GM12878 (cell line): ENCODE data around the gene VPS26A. TPM values are rescaled to one million over a fixed set of nuclear protein-coding genes. Genes with fewer than 3 reads are reported as not detected.

ENCODE experiments used
- BACH1 ChIP-seq: fragments of 450-650 bp; IDR thresholded peaks from 2 replicates; pipeline ENCODE4 v1.6.1; 2017; ENCODE audit warnings: mild to moderate bottlenecking, borderline replicate concordance
- CEBPZ ChIP-seq: fragments of 150-350 bp; IDR thresholded peaks from 2 replicates; pipeline ENCODE4 v1.6.1; 2016; ENCODE audit warnings: low read depth, low read length
- CREM ChIP-seq: IDR thresholded peaks from 2 replicates; pipeline ENCODE4 v1.6.1; 2014; ENCODE audit warnings: antibody characterized with exemption, low read depth
- CUX1 ChIP-seq: IDR thresholded peaks from 2 replicates; pipeline ENCODE4 v1.6.1; 2012; ENCODE audit warnings: improper control_type of control experiment, low read depth, low read length; ENCODE audit not compliant: insufficient replicate concordance
- IKZF1 ChIP-seq: fragments of 450-650 bp; conservative IDR thresholded peaks from 2 replicates; pipeline ENCODE4 v1.6.1; 2017; ENCODE audit warnings: antibody characterized with exemption, mild to moderate bottlenecking
- NRF1 ChIP-seq: conservative IDR thresholded peaks from 2 replicates; pipeline ENCODE4 v1.6.1; 2011; ENCODE audit warnings: mild to moderate bottlenecking, low read depth, low read length, improper control_type of control experiment
- POU2F2 ChIP-seq: IDR thresholded peaks from 3 replicates; pipeline ENCODE4 v1.6.1; 2011; ENCODE audit warnings: low read depth, mild to moderate bottlenecking, low read length, borderline replicate concordance
- RAD21 ChIP-seq: IDR thresholded peaks from 2 replicates; pipeline ENCODE4 v1.6.1; 2011; ENCODE audit warnings: mild to moderate bottlenecking, low read depth, low read length, moderate library complexity; ENCODE audit not compliant: insufficient read depth
- STAT3 ChIP-seq: IDR thresholded peaks from 2 replicates; pipeline ENCODE4 v1.6.1; 2011; ENCODE audit warnings: low read depth, low read length, improper control_type of control experiment
- SUZ12 ChIP-seq: fragments of 200-600 bp; sonication (generic); IDR thresholded peaks from one replicate; pipeline ENCODE4 v1.6.1; 2018; ENCODE audit warnings: antibody characterized with exemption, mild to moderate bottlenecking; ENCODE audit not compliant: unreplicated experiment
- TCF3 ChIP-seq: IDR thresholded peaks from 2 replicates; pipeline ENCODE4 v1.6.1; 2012; ENCODE audit warnings: low read depth, mild to moderate bottlenecking, low read length, borderline replicate concordance; ENCODE audit not compliant: insufficient read depth
- YBX1 ChIP-seq: fragments of 450-650 bp; IDR thresholded peaks from 2 replicates; pipeline ENCODE4 v1.6.1; 2016; ENCODE audit warnings: antibody characterized with exemption
- ZNF622 ChIP-seq: fragments of 450-650 bp; IDR thresholded peaks from 2 replicates; pipeline ENCODE4 v1.6.1; 2017; ENCODE audit warnings: mild to moderate bottlenecking, inconsistent platforms
- polyA plus RNA-seq, 11 experiments: library from polyadenylated mRNA; depleted of rRNA in 4 of 11; unstranded in 6 of 11; stranded (reverse) in 5 of 11; fragments of >200 nt; fragmentation: Nextera tagmentation in 4 of 11; fragmentation: Illumina TruSeq in 1 of 11; extraction: Ambion mirVana in 4 of 11; extraction: Trizol in 1 of 11; gene quantifications; 1 replicate in 1 of 11; 2 replicates in 10 of 11; pipeline versions ENCODE4 v1.2.1 to v1.2.3, GENCODE V29; 2011 to 2016; ENCODE audit warnings: inconsistent platforms in 2 of 11, missing spikeins in 2 of 11, low read depth in 1 of 11
- total RNA-seq, 4 experiments: library from RNA; depleted of rRNA in 3 of 4; stranded (reverse); fragments of >200 nt in 3 of 4; fragmentation: Illumina TruSeq in 1 of 4; extraction: Trizol in 1 of 4; gene quantifications; 2 replicates each; pipeline versions ENCODE4 v1.2.1 to v1.2.3, GENCODE V29; 2013 to 2021
- TF ChIP-seq, protein P1 (sequence below): fragments of 450-650 bp; IDR thresholded peaks from 2 replicates; pipeline ENCODE4 v1.6.1; 2017; ENCODE audit warnings: antibody characterized with exemption, mild to moderate bottlenecking, moderate library complexity
- TF ChIP-seq, protein P2 (sequence below): fragments of 450-650 bp; formaldehyde crosslinking; IDR thresholded peaks from 2 replicates; pipeline ENCODE4 v1.4.0; 2022; ENCODE audit warnings: mild to moderate bottlenecking, moderate library complexity

VPS26A gene
- total and polyA plus RNA-seq, 10 of the 15 experiments (the other 5 are each of a cell fraction or from before 2014, with no cell fraction given): 16.8 to 72.3 (median 26.8) TPM

GRCh38 chr10:69088801-69089501 lies 35.0 kb upstream of the VPS26A start (continued):
- TF ChIP-seq, protein P1, sequence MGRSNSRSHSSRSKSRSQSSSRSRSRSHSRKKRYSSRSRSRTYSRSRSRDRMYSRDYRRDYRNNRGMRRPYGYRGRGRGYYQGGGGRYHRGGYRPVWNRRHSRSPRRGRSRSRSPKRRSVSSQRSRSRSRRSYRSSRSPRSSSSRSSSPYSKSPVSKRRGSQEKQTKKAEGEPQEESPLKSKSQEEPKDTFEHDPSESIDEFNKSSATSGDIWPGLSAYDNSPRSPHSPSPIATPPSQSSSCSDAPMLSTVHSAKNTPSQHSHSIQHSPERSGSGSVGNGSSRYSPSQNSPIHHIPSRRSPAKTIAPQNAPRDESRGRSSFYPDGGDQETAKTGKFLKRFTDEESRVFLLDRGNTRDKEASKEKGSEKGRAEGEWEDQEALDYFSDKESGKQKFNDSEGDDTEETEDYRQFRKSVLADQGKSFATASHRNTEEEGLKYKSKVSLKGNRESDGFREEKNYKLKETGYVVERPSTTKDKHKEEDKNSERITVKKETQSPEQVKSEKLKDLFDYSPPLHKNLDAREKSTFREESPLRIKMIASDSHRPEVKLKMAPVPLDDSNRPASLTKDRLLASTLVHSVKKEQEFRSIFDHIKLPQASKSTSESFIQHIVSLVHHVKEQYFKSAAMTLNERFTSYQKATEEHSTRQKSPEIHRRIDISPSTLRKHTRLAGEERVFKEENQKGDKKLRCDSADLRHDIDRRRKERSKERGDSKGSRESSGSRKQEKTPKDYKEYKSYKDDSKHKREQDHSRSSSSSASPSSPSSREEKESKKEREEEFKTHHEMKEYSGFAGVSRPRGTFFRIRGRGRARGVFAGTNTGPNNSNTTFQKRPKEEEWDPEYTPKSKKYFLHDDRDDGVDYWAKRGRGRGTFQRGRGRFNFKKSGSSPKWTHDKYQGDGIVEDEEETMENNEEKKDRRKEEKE: no peak
- no peak for TF ChIP-seq ZNF622
- TF ChIP-seq CUX1: no peak
- peak; percentile 91 for TF ChIP-seq CREM
- no peak for TF ChIP-seq SUZ12
- TF ChIP-seq YBX1: no peak
- TF ChIP-seq BACH1: peak; percentile 27
- TF ChIP-seq STAT3: no peak
- no peak for TF ChIP-seq POU2F2
- TF ChIP-seq CEBPZ: no peak
- no peak for TF ChIP-seq RAD21
- TF ChIP-seq NRF1: no peak
- TF ChIP-seq TCF3: no peak
- TF ChIP-seq, protein P2, sequence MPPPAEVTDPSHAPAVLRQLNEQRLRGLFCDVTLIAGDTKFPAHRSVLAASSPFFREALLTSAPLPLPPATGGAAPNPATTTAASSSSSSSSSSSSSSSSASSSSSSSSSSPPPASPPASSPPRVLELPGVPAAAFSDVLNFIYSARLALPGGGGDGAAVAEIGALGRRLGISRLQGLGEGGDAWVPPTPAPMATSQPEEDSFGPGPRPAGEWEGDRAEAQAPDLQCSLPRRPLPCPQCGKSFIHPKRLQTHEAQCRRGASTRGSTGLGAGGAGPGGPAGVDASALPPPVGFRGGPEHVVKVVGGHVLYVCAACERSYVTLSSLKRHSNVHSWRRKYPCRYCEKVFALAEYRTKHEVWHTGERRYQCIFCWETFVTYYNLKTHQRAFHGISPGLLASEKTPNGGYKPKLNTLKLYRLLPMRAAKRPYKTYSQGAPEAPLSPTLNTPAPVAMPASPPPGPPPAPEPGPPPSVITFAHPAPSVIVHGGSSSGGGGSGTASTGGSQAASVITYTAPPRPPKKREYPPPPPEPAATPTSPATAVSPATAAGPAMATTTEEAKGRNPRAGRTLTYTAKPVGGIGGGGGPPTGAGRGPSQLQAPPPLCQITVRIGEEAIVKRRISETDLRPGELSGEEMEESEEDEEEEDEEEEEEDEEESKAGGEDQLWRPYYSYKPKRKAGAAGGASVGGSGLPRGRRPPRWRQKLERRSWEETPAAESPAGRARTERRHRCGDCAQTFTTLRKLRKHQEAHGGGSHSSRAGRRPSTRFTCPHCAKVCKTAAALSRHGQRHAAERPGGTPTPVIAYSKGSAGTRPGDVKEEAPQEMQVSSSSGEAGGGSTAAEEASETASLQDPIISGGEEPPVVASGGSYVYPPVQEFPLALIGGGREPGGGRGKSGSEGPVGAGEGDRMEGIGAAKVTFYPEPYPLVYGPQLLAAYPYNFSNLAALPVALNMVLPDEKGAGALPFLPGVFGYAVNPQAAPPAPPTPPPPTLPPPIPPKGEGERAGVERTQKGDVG: no peak
- no peak for TF ChIP-seq IKZF1
